A549 (cell line): ENCODE data around the gene MMRN1.

Experiments used
- BHLHE40 ChIP-seq: IDR thresholded peaks from 2 replicates; pipeline ENCODE4 v1.6.1; 2012; ENCODE audit warnings: low read depth, low read length, inconsistent platforms
- CHD2 ChIP-seq: fragments of 150-350 bp; IDR thresholded peaks from 2 replicates; pipeline ENCODE4 v1.6.1; 2014; ENCODE audit warnings: low read length; ENCODE audit not compliant: partially characterized antibody
- CTCF ChIP-seq: fragments of >200 bp; sonication (Bioruptor Twin); formaldehyde crosslinking; IDR thresholded peaks from 3 replicates; pipeline ENCODE4 v1.5.1; 2016
- EP300 ChIP-seq, 2 experiments: fragments of >200 bp; sonication (Bioruptor Twin); formaldehyde crosslinking; IDR thresholded peaks; 2 replicates in 1 of 2; 3 replicates in 1 of 2; pipeline ENCODE4 v1.6.1; 2016 to 2017
- FOSL2 ChIP-seq, 2 experiments: fragments of 450-650 bp in 1 of 2; fragments of >200 bp in 1 of 2; sonication (Bioruptor Twin) in 1 of 2; formaldehyde crosslinking; IDR thresholded peaks; 2 replicates each; pipeline versions ENCODE4 v1.5.0 to v1.6.1; 2016 to 2020; ENCODE audit warnings: mild to moderate bottlenecking in 1 of 2, moderate library complexity in 1 of 2
- MAX ChIP-seq: IDR thresholded peaks from 2 replicates; pipeline ENCODE4 v1.6.1; 2012
- MYC ChIP-seq: IDR thresholded peaks from 2 replicates; pipeline ENCODE4 v1.6.1; 2012; ENCODE audit warnings: mild to moderate bottlenecking, inconsistent platforms, low read length, improper control_type of control experiment, borderline replicate concordance
- NPAS2 ChIP-seq: fragments of 250-450 bp; sonication (Bioruptor Pico); IDR thresholded peaks from 2 replicates; pipeline ENCODE4 v1.8.0; 2022; ENCODE audit warnings: mild to moderate bottlenecking, moderate library complexity, borderline replicate concordance
- POLR2A ChIP-seq: IDR thresholded peaks from 2 replicates; pipeline ENCODE4 v1.6.1; 2012; ENCODE audit warnings: mild to moderate bottlenecking, low read length
- TP53 ChIP-seq: fragments of 250-450 bp; sonication (Bioruptor Pico); IDR thresholded peaks from 2 replicates; pipeline ENCODE4 v1.5.0; 2021; ENCODE audit warnings: mild to moderate bottlenecking, moderate library complexity

GRCh38 chr4:89988268-89988667 is 93.6 kb downstream of the MMRN1 start:
- TF ChIP-seq FOSL2 (IDR thresholded peaks at IDR 0.05) (no peak), FOSL2 (CRISPR knock-in tag; IDR thresholded peaks at IDR 0.05) (no peak), TP53 (CRISPR knock-in tag) (no peak), BHLHE40 (no peak), CTCF (no peak), EP300 (IDR thresholded peaks at IDR 0.05) (no peak), NPAS2 (no peak), CHD2 (no peak), MAX (no peak), MYC (no peak), POLR2A (no peak)
